T-cell (primary cell): ENCODE data around the gene VPS36. TPM values are rescaled to one million over a fixed set of nuclear protein-coding genes. Genes with fewer than 3 reads are reported as not detected.
"Not testable (repeated sequence)": the region's sequence is repeated elsewhere in the genome, so short reads cannot be mapped to it uniquely, and the experiment has no call there.

Source experiments
- ATAC-seq, 4 experiments: fragments of 200-7000 bp in 3 of 4; fragments of 150-1000 bp in 1 of 4; cut with Tn5 transposase; replicated peaks in 1 of 4; 1 replicate in 3 of 4; 2 replicates in 1 of 4; pipeline ENCODE4 v1.10.0; 2021; ENCODE audit warnings: moderate library complexity in 3 of 4, mild to moderate bottlenecking in 2 of 4, moderate number of reproducible peaks in 1 of 4
- CTCF ChIA-PET, 2 donors: fragments of 300-600 bp; sonication (Branson Sonifier 250); formaldehyde crosslinking; loops; one replicate each; lab custom pipeline; 2022; ENCODE audit warnings: antibody characterized with exemption in 2 of 2; lab: Charles Lee
- POLR2A ChIA-PET, 2 donors: fragments of 300-600 bp; sonication (Branson Sonifier 250); formaldehyde crosslinking; loops; one replicate each; lab custom pipeline; 2022; ENCODE audit warnings: antibody characterized with exemption in 2 of 2; lab: Charles Lee
- DNase-seq, 35 experiments: peaks; one replicate each; pipeline versions ENCODE4 v3.0.0 to v3.0.0-alpha.2; 2013 to 2023
- H3K27ac ChIP-seq: one replicate; pipeline ENCODE4 v1.5.1; 2013; ENCODE audit warnings: low read length
- H3K27me3 ChIP-seq, 2 experiments: replicated peaks in 1 of 2; 1 replicate in 1 of 2; 2 replicates in 1 of 2; pipeline versions ENCODE4 v1.6.1 to v1.7.0; 2013; ENCODE audit warnings: low read length in 1 of 2, mixed read lengths in 1 of 2; ENCODE audit not compliant: control insufficient read depth in 2 of 2, insufficient read depth in 2 of 2; ENCODE audit errors: extremely low read depth in 1 of 2
- H3K36me3 ChIP-seq, 2 donors: 1 replicate in 1 of 2; 2 replicates in 1 of 2; pipeline versions ENCODE4 v1.6.1 to v1.7.0; 2013; ENCODE audit warnings: low read length in 1 of 2; ENCODE audit not compliant: control insufficient read depth in 2 of 2, insufficient read depth in 1 of 2; ENCODE audit errors: extremely low read depth in 1 of 2
- H3K4me1 ChIP-seq, 2 experiments: 1 replicate in 1 of 2; 2 replicates in 1 of 2; pipeline versions ENCODE4 v1.6.1 to v1.7.0; 2013; ENCODE audit warnings: low read length in 2 of 2, mixed read lengths in 1 of 2; ENCODE audit not compliant: insufficient read depth in 2 of 2, control insufficient read depth in 1 of 2; ENCODE audit errors: extremely low read depth in 1 of 2
- H3K4me3 ChIP-seq, 2 donors: 1 replicate in 1 of 2; 2 replicates in 1 of 2; pipeline versions ENCODE4 v1.5.1 to v1.7.0; 2013; ENCODE audit warnings: mild to moderate bottlenecking in 2 of 2, low read length in 1 of 2, moderate library complexity in 1 of 2; ENCODE audit not compliant: control insufficient read depth in 1 of 2; ENCODE audit errors: extremely low read depth in 1 of 2
- H3K9me3 ChIP-seq: 2 replicates; pipeline ENCODE4 v1.7.0; 2013
- H3K27ac Mint-ChIP-seq, 2 donors: one replicate each; pipeline ENCODE4 v1.8.0; 2020 to 2021; ENCODE audit warnings: mild to moderate bottlenecking in 2 of 2, mixed read lengths in 2 of 2
- H3K27me3 Mint-ChIP-seq, 2 donors: one replicate each; pipeline ENCODE4 v1.8.0; 2021 to 2022; ENCODE audit warnings: mixed read lengths in 2 of 2
- H3K36me3 Mint-ChIP-seq: one replicate; pipeline ENCODE4 v1.8.0; 2021; ENCODE audit warnings: mixed read lengths
- H3K4me1 Mint-ChIP-seq, 3 donors: one replicate each; pipeline ENCODE4 v1.8.0; 2020 to 2022; ENCODE audit warnings: mixed read lengths in 3 of 3, mild to moderate bottlenecking in 1 of 3
- H3K4me3 Mint-ChIP-seq, 3 donors: one replicate each; pipeline ENCODE4 v1.8.0; 2020 to 2022; ENCODE audit warnings: mild to moderate bottlenecking in 3 of 3, mixed read lengths in 3 of 3, moderate library complexity in 3 of 3
- H3K9me3 Mint-ChIP-seq, 3 donors: one replicate each; pipeline ENCODE4 v1.8.0; 2020 to 2022; ENCODE audit warnings: mixed read lengths in 3 of 3
- WGBS: methylation state at CpG from one replicate; pipeline ENCODE4 v1.1.5; 2013; ENCODE audit warnings: missing lambda C conversion rate; ENCODE audit not compliant: insufficient coverage; 5-methylcytosine and 5-hydroxymethylcytosine counted together
- total RNA-seq, 35 experiments: library from RNA in 6 of 35; stranded (reverse) in 6 of 35; fragments of 120-200 nt in 1 of 35; gene quantifications; one replicate each; pipeline versions ENCODE4 v1.2.1 to v1.2.4 and lab custom pipeline; 2013 to 2026

VPS36 gene
- total RNA-seq, 5 donors from 2014 or later (not counting 1 experiment from before 2014, with no cell fraction given) = 43.3 to 53.7 (median 49.2) TPM

GRCh38 chr13:52480677-52481428, 30.4 kb upstream of the VPS36 start:
- ATAC-seq, H3K4me1 Mint-ChIP-seq, DNase-seq, H3K9me3 Mint-ChIP-seq, H3K36me3 Mint-ChIP-seq, H3K4me3 ChIP-seq, H3K27me3 Mint-ChIP-seq, H3K36me3 ChIP-seq, H3K27ac Mint-ChIP-seq, H3K9me3 ChIP-seq, H3K4me1 ChIP-seq, H3K27me3 ChIP-seq, POLR2A ChIA-PET, H3K27ac ChIP-seq, CTCF ChIA-PET, H3K4me3 Mint-ChIP-seq: not testable (repeated sequence)
- 100% methylated on average over 3 of the region's 7 CpGs for WGBS

DNA sequence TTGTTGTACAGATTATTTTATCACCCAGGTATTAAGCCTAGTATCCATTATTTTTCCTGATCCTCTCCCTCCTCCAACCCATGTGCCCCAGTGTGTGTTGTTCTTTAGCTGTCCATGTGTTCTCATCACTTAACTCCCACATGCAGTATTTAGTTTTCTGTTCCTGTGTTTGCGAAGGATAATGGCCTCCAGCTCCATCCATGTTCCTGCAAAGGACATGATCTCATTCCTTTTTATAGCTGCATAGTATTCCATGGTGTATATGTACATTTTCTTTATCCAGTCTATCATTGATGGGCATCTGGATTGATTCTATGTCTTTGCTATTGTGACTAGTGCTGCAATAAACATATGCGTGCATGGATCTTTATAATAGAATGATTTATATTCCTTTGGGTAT, 18.1 kb upstream of the VPS36 start:
- H3K27me3 Mint-ChIP-seq, CTCF ChIA-PET, H3K27ac ChIP-seq, H3K27me3 ChIP-seq, H3K9me3 Mint-ChIP-seq, H3K4me1 ChIP-seq, H3K27ac Mint-ChIP-seq, ATAC-seq, POLR2A ChIA-PET, DNase-seq, H3K4me3 Mint-ChIP-seq, H3K9me3 ChIP-seq, H3K4me1 Mint-ChIP-seq, H3K4me3 ChIP-seq: not testable (repeated sequence)
- H3K36me3 ChIP-seq = peaks cover 7 to 25% of the 10 kb centered on the region in 2 donors
- no CpG with 5 or more reads among the region's 2 CpGs for WGBS
- H3K36me3 Mint-ChIP-seq = peaks cover 61% of the 10 kb centered on the region

GRCh38 chr13:52463526-52463925, 13.1 kb upstream of the VPS36 start:
- ChIA-PET POLR2A (no interaction called here), CTCF (no interaction called here)
- WGBS = 100% methylated on average over 1 of the region's 4 CpGs
- Histone ChIP-seq H3K9me3 (no peaks in the 10 kb centered on the region), H3K27me3 (no peaks in the 10 kb centered on the region), H3K27ac (no peak overlapping the region), H3K4me3 (no peak overlapping the region), H3K36me3 (peaks cover 7 to 22% of the 10 kb centered on the region in 2 donors), H3K4me1 (peaks cover 0 to 14% of the 10 kb centered on the region in 2 experiments)
- no peaks in the 10 kb centered on the region for H3K9me3 Mint-ChIP-seq
- no peaks in the 10 kb centered on the region for H3K27me3 Mint-ChIP-seq
- no peak overlapping the region for H3K27ac Mint-ChIP-seq
- peaks cover 22 to 29% (median 27%) of the 10 kb centered on the region in 3 donors for H3K4me1 Mint-ChIP-seq
- peaks cover 47% of the 10 kb centered on the region for H3K36me3 Mint-ChIP-seq
- DNase-seq (no peak), ATAC-seq (no peak)
- H3K4me3 Mint-ChIP-seq = no peak overlapping the region

DNA sequence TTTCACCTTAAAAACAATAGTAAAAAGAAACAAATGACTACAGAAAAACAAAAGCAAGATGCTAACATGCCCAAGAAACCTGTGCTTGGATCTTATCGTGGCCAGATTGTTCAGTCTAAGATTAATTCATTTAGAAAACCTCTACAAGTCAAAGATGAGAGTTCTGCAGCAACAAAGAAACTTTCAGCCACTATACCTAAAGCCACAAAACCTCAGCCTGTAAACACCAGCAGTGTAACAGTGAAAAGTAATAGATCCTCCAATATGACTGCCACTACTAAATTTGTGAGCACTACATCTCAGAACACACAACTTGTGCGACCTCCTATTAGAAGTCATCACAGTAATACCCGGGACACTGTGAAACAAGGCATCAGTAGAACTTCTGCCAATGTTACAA, 10.8 kb upstream of the VPS36 start:
- Mint-ChIP-seq H3K27ac (peak overlapping the region in 1 of 2 donors; percentile 7), H3K27me3 (no peaks in the 10 kb centered on the region), H3K9me3 (no peaks in the 10 kb centered on the region), H3K4me3 (no peak overlapping the region), H3K4me1 (peaks cover 24 to 42% (median 40%) of the 10 kb centered on the region in 3 donors), H3K36me3 (peaks cover 34% of the 10 kb centered on the region)
- Histone ChIP-seq H3K36me3 (peaks cover 3 to 17% of the 10 kb centered on the region in 2 donors), H3K27me3 (no peaks in the 10 kb centered on the region), H3K9me3 (no peaks in the 10 kb centered on the region), H3K4me3 (no peak overlapping the region), H3K27ac (no peak overlapping the region), H3K4me1 (peaks cover 0 to 16% of the 10 kb centered on the region in 2 experiments)
- ChIA-PET POLR2A (no interaction called here), CTCF (interaction anchor here in 1 of 2 donors (0.6 kb wide), 1 partner anchor 308 kb away, joined by 3 read pairs; no protein-coding TSS in a partner anchor)
- 79% methylated on average over 2 of the region's 3 CpGs for WGBS
- DNase-seq (no peak), ATAC-seq (peak in 3 of 4 experiments; percentile 22 to 44 (median 41))

DNA sequence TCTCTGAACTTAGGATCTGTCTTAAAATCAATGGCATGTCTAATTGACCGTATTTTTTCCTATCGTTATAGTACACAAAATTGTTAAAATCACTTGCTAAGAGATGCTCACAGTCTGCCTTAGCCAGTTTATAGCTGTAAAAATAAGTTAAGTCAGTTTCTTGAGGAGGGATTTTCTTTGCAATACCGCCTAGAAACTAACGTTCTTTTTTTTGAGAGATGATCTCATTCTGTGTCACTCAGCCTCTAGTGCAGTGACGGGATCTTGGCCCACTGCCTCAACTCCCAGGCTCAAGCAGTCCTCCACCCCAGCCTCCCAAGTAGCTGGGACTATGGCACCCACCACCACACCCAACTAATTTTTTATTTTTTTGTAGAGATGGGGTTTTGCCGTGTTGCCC, 9.2 kb upstream of the VPS36 start:
- Mint-ChIP-seq H3K9me3 (no peaks in the 10 kb centered on the region), H3K27me3 (no peaks in the 10 kb centered on the region), H3K4me3 (no peak overlapping the region), H3K27ac (no peak overlapping the region), H3K4me1 (peaks cover 34 to 48% (median 48%) of the 10 kb centered on the region in 3 donors), H3K36me3 (peaks cover 24% of the 10 kb centered on the region)
- CTCF ChIA-PET = interaction anchor here (0.6 to 1.6 kb wide), 2 partner anchors 9 kb away, joined by 3 to 4 read pairs; partner anchors contain the start of gene VPS36 (in 1 of the 2)
- Histone ChIP-seq H3K4me1 (peaks cover 3 to 21% of the 10 kb centered on the region in 2 experiments), H3K27ac (no peak overlapping the region), H3K9me3 (no peaks in the 10 kb centered on the region), H3K36me3 (peaks cover 0 to 8% of the 10 kb centered on the region in 2 donors), H3K4me3 (no peak overlapping the region), H3K27me3 (no peaks in the 10 kb centered on the region)
- DNase-seq = no peak
- no peak for ATAC-seq
- POLR2A ChIA-PET = interaction anchor here (0.6 to 0.7 kb wide), 2 partner anchors 15 to 102 kb away, joined by 3 read pairs; no protein-coding TSS in a partner anchor
- no CpG with 5 or more reads among the region's 6 CpGs for WGBS

GRCh38 chr13:52455677-52456041, 5.2 kb upstream of the VPS36 start:
- Mint-ChIP-seq H3K27ac (peak overlapping the region; percentile 78 to 85), H3K4me3 (peak overlapping the region; percentile 95), H3K36me3 (peaks cover 3% of the 10 kb centered on the region), H3K27me3 (no peaks in the 10 kb centered on the region), H3K4me1 (peaks cover 35 to 41% (median 38%) of the 10 kb centered on the region in 3 donors), H3K9me3 (no peaks in the 10 kb centered on the region)
- peaks cover 13% of the 10 kb centered on the region in 2 experiments for H3K4me1 ChIP-seq
- no peaks in the 10 kb centered on the region for H3K9me3 ChIP-seq
- ATAC-seq (peak; percentile 45 to 61 (median 54)), DNase-seq (peak in 33 of 35 experiments; percentile 21 to 85 (median 61))
- CTCF ChIA-PET = interaction anchor here in 1 of 2 donors (0.7 kb wide), 1 partner anchor 112 kb away, joined by 3 read pairs; no protein-coding TSS in a partner anchor
- WGBS = 0% methylated on average over 36 of the region's 37 CpGs
- peaks cover 0 to 3% of the 10 kb centered on the region in 2 donors for H3K36me3 ChIP-seq
- POLR2A ChIA-PET = no interaction called here
- peak overlapping the region; percentile 84 to 89 for H3K4me3 ChIP-seq
- peak overlapping the region; percentile 92 for H3K27ac ChIP-seq
- no peaks in the 10 kb centered on the region for H3K27me3 ChIP-seq
